Activated T-helper 17 cell treated with anti-CD3 and anti-CD28 coated beads, Interleukin-2, amount 50 U/mL, for 72 hours (primary cell): ENCODE measurements around the gene HOTAIR. TPM values are rescaled to one million over a fixed set of nuclear protein-coding genes. Genes with fewer than 3 reads are reported as not detected.

Experiments used
- ATAC-seq: fragments of 150-1000 bp; cut with Tn5 transposase; replicated peaks from 2 replicates; pipeline ENCODE4 v1.10.0; 2021; ENCODE audit warnings: mild to moderate bottlenecking, moderate library complexity
- H3K27ac Mint-ChIP-seq: one replicate; pipeline ENCODE4 v1.8.0; 2022; ENCODE audit warnings: mixed read lengths
- H3K27me3 Mint-ChIP-seq: one replicate; pipeline ENCODE4 v1.8.0; 2022; ENCODE audit warnings: mixed read lengths
- H3K36me3 Mint-ChIP-seq: one replicate; pipeline ENCODE4 v1.8.0; 2022; ENCODE audit warnings: low read depth, mild to moderate bottlenecking, mixed read lengths
- H3K4me1 Mint-ChIP-seq: one replicate; pipeline ENCODE4 v1.8.0; 2022; ENCODE audit warnings: mixed read lengths
- H3K4me3 Mint-ChIP-seq: one replicate; pipeline ENCODE4 v1.8.0; 2022; ENCODE audit warnings: mild to moderate bottlenecking, mixed read lengths
- H3K9me3 Mint-ChIP-seq: one replicate; pipeline ENCODE4 v1.8.0; 2022; ENCODE audit warnings: mixed read lengths
- total RNA-seq, 2 donors: library from RNA; stranded (reverse); gene quantifications; one replicate each; pipeline ENCODE4 v1.2.3, GENCODE V29; 2022

HOTAIR gene
- not detected for total RNA-seq

- Mint-ChIP-seq H3K9me3 (no peaks in the 10 kb centered on the region), H3K27me3 (peaks cover 76% of the 10 kb centered on the region), H3K27ac (no peak within 1 kb of the TSS), H3K4me3 (peak within 1 kb of the TSS; percentile 46), H3K4me1 (peaks cover 6% of the 10 kb centered on the region), H3K36me3 (peaks cover 9% of the 10 kb centered on the region)
- ATAC-seq: no peak
Measured at GRCh38 chr12:53974084-53975063, at the start of gene HOTAIR. Gene HOTAIR, minus strand, starts transcription at chr12:53974954.

- Mint-ChIP-seq H3K27me3 (peaks cover 66% of the 10 kb centered on the region), H3K27ac (no peak overlapping the region), H3K4me3 (no peak overlapping the region), H3K9me3 (no peaks in the 10 kb centered on the region), H3K4me1 (no peaks in the 10 kb centered on the region), H3K36me3 (no peaks in the 10 kb centered on the region)
- ATAC-seq: no peak
Measured at GRCh38 chr12:54024127-54024526, 49.4 kb upstream of the HOTAIR start.

GRCh38 chr12:54022960-54023884 is 48.5 kb upstream of the HOTAIR start:
- ATAC-seq: no peak
- Mint-ChIP-seq H3K27me3 (peaks cover 61% of the 10 kb centered on the region), H3K4me3 (no peak overlapping the region), H3K27ac (no peak overlapping the region), H3K9me3 (no peaks in the 10 kb centered on the region), H3K4me1 (no peaks in the 10 kb centered on the region), H3K36me3 (no peaks in the 10 kb centered on the region)

DNA sequence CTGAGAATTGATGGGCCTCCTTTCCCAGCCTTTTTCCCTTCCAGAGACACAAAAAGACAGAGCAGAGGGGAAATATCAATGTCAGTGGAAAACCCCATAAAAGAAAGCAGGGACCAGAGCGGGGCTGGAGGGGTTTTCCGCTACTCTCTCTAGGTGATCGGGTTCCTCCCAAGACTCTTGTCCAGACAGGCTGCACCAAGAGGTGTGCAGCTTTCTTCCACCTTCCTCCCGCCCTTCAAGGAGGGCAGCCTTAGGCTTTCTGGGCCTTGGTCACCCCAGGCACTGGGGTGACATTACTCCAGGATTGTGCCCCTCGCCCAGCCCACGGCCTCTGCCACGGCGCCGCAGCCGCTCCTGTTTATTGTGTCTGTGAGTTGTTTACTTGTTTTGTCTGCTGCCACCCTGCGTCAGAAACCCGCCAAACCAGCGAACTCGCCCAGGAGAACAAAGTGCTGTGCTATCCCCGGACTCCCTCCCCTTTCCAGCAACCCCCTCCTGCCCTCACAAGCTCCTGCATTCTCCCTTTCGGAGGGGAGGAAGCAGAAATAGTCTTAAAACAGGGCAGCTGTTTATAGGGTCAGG is 46.8 kb upstream of the HOTAIR start:
- H3K9me3 Mint-ChIP-seq: no peaks in the 10 kb centered on the region
- ATAC-seq: no peak
- no peaks in the 10 kb centered on the region for H3K36me3 Mint-ChIP-seq
- H3K4me1 Mint-ChIP-seq: peaks cover 6% of the 10 kb centered on the region
- peaks cover 55% of the 10 kb centered on the region for H3K27me3 Mint-ChIP-seq
- no peak overlapping the region for H3K4me3 Mint-ChIP-seq
- no peak overlapping the region for H3K27ac Mint-ChIP-seq

DNA sequence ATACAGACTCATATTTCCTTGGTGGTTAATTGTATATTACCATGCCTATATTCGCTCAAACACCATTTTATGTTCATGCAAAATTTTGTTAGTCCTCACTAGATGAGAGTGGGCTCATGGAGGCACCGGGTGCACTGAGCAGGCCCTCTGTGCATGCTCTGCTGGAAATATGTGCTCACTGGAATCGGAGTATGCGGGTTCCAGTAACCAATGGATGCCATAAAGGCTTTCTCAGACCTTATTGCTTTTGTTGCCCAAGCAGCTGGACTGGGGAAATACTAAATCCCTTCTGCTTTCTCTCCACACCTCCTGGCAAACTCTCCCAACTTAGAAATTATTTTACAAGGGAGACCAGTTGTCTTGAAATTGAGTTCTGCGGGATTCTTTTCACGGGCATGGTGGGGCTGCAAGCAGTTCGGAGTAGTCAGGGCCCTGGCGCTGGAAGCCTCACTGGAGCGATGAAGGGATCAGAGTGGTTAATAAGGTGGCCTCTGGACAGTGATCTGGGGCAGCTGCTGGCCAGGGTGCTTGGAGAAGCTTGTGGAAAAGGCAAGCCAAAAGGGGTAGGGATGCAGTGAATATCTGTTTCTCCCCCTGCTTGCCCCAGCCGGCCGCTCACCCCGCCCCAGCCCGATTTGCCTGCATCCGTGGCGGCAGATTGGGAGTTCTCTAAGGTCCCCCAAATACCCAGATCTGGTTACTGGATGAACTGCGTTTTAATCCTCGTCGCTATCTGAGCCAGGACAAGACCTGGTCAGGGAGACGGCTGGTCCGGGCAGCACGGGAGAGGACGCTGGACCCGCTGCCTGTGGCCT is 46.0 kb upstream of the HOTAIR start:
- H3K27ac Mint-ChIP-seq: no peak overlapping the region
- H3K4me3 Mint-ChIP-seq: no peak overlapping the region
- ATAC-seq: no peak
- H3K9me3 Mint-ChIP-seq: no peaks in the 10 kb centered on the region
- no peaks in the 10 kb centered on the region for H3K36me3 Mint-ChIP-seq
- peaks cover 50% of the 10 kb centered on the region for H3K27me3 Mint-ChIP-seq
- H3K4me1 Mint-ChIP-seq: peaks cover 6% of the 10 kb centered on the region

GRCh38 chr12:54019924-54020590 is 45.3 kb upstream of the HOTAIR start:
- no peaks in the 10 kb centered on the region for H3K9me3 Mint-ChIP-seq
- H3K27ac Mint-ChIP-seq: no peak overlapping the region
- H3K27me3 Mint-ChIP-seq: peaks cover 53% of the 10 kb centered on the region
- H3K4me3 Mint-ChIP-seq: no peak overlapping the region
- ATAC-seq: no peak
- peaks cover 6% of the 10 kb centered on the region for H3K4me1 Mint-ChIP-seq
- peaks cover 3% of the 10 kb centered on the region for H3K36me3 Mint-ChIP-seq

DNA sequence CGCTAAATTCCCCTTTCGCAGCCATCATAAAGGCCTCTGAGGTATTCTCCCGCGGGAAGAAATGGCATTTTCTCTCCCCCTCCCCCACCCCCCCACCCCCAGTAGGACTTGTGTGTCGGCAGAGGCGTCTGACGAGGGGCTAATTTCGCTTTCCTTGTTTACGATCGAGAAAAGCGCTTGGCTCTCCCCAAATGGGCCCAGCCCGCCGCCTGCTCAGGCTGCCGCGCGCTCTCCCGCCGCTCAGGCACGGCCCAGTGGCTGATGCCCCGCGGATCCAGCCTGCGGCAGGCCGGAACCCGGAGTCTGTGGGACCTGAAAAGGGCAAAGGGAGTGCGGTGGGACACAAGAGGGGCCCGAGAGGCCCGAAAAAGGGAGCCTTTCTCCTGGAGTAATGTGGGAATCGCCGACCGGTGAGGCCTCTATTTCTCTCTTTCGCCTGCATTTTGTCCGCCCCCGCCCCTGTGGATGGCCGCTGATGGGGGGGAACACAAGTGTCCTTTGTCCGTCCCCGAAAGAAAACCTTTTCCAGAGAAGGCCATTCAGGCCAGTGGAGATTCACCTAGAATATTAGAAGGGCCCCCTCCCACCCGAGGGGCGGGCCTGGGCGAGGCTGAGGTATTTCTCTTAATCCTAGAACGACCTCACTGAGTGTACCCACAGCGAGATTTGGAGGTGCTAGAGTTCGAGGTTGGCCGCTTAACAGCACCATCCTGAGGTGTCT is 44.5 kb upstream of the HOTAIR start:
- Mint-ChIP-seq H3K36me3 (peaks cover 7% of the 10 kb centered on the region), H3K4me3 (no peak overlapping the region), H3K4me1 (peaks cover 6% of the 10 kb centered on the region), H3K9me3 (no peaks in the 10 kb centered on the region), H3K27me3 (peaks cover 59% of the 10 kb centered on the region), H3K27ac (no peak overlapping the region)
- no peak for ATAC-seq

- Mint-ChIP-seq H3K36me3 (peaks cover 7% of the 10 kb centered on the region), H3K9me3 (no peaks in the 10 kb centered on the region), H3K4me3 (peak overlapping the region; percentile 76), H3K27ac (no peak overlapping the region), H3K27me3 (peaks cover 53% of the 10 kb centered on the region), H3K4me1 (peaks cover 6% of the 10 kb centered on the region)
- no peak for ATAC-seq
Measured at GRCh38 chr12:54018468-54018984, 43.8 kb upstream of the HOTAIR start.

GRCh38 chr12:54017878-54018467 is 43.2 kb upstream of the HOTAIR start:
- Mint-ChIP-seq H3K9me3 (no peaks in the 10 kb centered on the region), H3K27me3 (peaks cover 53% of the 10 kb centered on the region), H3K4me3 (peak overlapping the region; percentile 76), H3K27ac (peak overlapping the region; percentile 56), H3K4me1 (peaks cover 6% of the 10 kb centered on the region), H3K36me3 (peaks cover 7% of the 10 kb centered on the region)
- peak; percentile 87 for ATAC-seq

DNA sequence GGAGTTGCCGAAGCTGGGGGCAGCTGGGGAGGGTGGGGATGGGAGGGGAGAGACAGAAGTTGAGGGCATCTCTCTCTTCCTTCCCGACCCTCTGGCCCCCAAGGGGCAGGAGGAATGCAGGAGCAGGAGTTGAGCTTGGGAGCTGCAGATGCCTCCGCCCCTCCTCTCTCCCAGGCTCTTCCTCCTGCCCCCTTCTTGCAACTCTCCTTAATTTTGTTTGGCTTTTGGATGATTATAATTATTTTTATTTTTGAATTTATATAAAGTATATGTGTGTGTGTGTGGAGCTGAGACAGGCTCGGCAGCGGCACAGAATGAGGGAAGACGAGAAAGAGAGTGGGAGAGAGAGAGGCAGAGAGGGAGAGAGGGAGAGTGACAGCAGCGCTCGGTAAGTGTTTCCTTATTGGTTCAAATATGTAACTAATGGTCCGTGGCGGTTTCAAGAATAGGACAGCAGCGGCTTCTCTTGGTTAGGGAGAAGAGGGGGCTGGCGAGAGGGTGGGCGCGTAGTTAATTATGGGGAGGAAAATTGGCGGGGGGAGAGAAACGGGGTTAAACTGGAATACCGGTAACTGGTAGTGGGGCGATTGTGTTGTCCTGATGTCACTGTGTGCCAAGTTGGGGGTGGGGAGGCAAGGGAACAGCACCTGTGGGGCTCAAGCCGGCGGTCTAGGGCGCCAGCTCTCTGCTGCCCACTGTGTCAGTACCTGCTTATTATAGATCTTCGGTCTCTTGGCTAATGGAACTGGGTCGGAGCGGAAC is 42.5 kb upstream of the HOTAIR start:
- H3K27ac Mint-ChIP-seq: peak overlapping the region; percentile 56
- H3K9me3 Mint-ChIP-seq: no peaks in the 10 kb centered on the region
- peak; percentile 53 for ATAC-seq

GRCh38 chr12:54016478-54016964 is 41.8 kb upstream of the HOTAIR start:
- H3K27ac Mint-ChIP-seq: no peak overlapping the region
- H3K4me3 Mint-ChIP-seq: no peak overlapping the region
- H3K36me3 Mint-ChIP-seq: peaks cover 7% of the 10 kb centered on the region
- H3K9me3 Mint-ChIP-seq: no peaks in the 10 kb centered on the region
- H3K4me1 Mint-ChIP-seq: peaks cover 8% of the 10 kb centered on the region
- H3K27me3 Mint-ChIP-seq: peaks cover 53% of the 10 kb centered on the region
- ATAC-seq: no peak

More for the DNA sequence above, 42.5 kb upstream of the HOTAIR start:
- Mint-ChIP-seq H3K4me3 (peak overlapping the region; percentile 76), H3K4me1 (peaks cover 6% of the 10 kb centered on the region), H3K36me3 (peaks cover 7% of the 10 kb centered on the region), H3K27me3 (peaks cover 53% of the 10 kb centered on the region)

DNA sequence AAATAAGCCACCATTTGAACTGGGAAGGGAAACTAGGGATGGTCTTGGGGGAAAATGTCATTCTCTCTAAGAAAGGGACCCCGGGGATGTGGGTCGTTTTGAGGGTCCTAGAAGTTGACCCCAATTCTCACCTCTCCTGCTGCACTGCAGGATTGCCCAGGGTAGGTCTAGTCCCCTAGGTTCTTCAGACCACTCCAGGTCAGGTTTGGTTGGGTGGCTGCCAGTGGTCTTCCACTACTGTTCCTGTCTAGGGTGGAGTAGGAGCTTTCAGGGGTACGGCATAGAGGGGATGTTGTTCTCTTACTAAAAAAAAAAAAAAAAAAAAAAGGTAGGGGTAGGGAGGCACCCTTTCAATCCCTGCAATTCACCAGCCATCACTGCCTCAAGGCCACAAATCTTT is 41.3 kb upstream of the HOTAIR start:
- Mint-ChIP-seq H3K4me1 (peaks cover 12% of the 10 kb centered on the region), H3K4me3 (no peak overlapping the region), H3K9me3 (no peaks in the 10 kb centered on the region), H3K36me3 (peaks cover 7% of the 10 kb centered on the region), H3K27ac (no peak overlapping the region), H3K27me3 (peaks cover 54% of the 10 kb centered on the region)
- no peak for ATAC-seq
